ENCODE measurements around the gene ENTPD7. TPM values are rescaled to one million over a fixed set of nuclear protein-coding genes. Genes with fewer than 3 reads are reported as not detected.

The ENTPD7 gene
- total and polyA plus RNA-seq, 2 experiments from 2014 or later, result 5.1 to 6.7 TPM

DNA sequence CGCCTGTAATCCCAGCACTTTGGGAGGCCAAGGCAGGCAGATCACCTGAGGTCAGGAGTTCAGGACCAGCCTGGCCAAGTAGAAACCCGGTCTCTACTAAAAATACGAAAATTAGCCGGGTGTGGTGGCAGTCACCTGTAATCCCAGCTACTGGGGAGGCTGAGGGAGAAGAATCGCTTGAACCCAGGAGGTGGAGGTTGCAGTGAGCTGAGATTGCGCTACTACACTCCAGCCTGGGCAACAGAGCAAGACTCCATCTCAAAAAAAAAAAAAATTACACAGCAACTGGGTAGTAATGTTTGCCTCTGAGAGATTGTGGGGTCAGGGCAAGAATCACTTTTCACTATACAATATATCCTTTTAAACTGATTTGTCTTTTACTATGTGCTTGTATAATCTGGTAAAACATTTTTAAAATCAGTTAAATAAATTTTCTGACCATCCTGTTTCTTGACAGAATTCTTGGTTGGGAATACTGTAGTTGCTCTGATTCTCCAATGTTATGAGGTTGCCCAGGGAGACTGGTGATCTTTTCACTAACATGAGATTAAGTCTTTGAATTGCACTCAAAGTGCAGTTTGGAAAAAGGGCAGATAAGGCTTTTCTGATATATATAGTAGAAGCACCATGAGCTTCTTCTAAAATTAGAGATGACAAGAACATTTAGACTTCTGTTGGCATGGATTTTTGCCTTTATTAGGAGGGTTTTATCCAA lies 1.5 kb downstream of the ENTPD7 start:
- Histone ChIP-seq H3K27ac (no peak overlapping the region), H3K36me3 (no peaks in the 10 kb centered on the region), H3K4me1 (ENCODE audit: low read depth) (peaks cover 6% of the 10 kb centered on the region), H3K9me3 (ENCODE audit: low read depth) (no peaks in the 10 kb centered on the region), H3K4me3 (no peak overlapping the region), H3K27me3 (peaks cover 25% of the 10 kb centered on the region)
- TF ChIP-seq CTCF (IDR thresholded peaks at IDR 0.05; ENCODE audit: low read depth, low read length), result no peak
- peak in 1 of 2 donors; percentile 41 for DNase-seq (ENCODE audit: low read depth in 1 of 2, low spot score in 1 of 2)

- Histone ChIP-seq H3K4me3 (no peak overlapping the region), H3K4me1 (ENCODE audit: low read depth) (peaks cover 6% of the 10 kb centered on the region), H3K27me3 (peaks cover 24% of the 10 kb centered on the region), H3K36me3 (no peaks in the 10 kb centered on the region), H3K27ac (no peak overlapping the region), H3K9me3 (ENCODE audit: low read depth) (no peaks in the 10 kb centered on the region)
- DNase-seq (ENCODE audit: low read depth in 1 of 2, low spot score in 1 of 2), result peak in 1 of 2 donors; percentile 73
- no peak for TF ChIP-seq CTCF (IDR thresholded peaks at IDR 0.05; ENCODE audit: low read depth, low read length)
Observed at GRCh38 chr10:99661377-99661763, 2.1 kb downstream of the ENTPD7 start.

GRCh38 chr10:99665304-99665703 lies 6.0 kb downstream of the ENTPD7 start:
- TF ChIP-seq CTCF (IDR thresholded peaks at IDR 0.05; ENCODE audit: low read depth, low read length), result no peak
- no peak overlapping the region for H3K4me3 ChIP-seq
- H3K4me1 ChIP-seq (ENCODE audit: low read depth), result peaks cover 7% of the 10 kb centered on the region
- H3K27me3 ChIP-seq, result no peaks in the 10 kb centered on the region
- no peak for DNase-seq (ENCODE audit: low read depth in 1 of 2, low spot score in 1 of 2)
- no peaks in the 10 kb centered on the region for H3K36me3 ChIP-seq
- no peaks in the 10 kb centered on the region for H3K9me3 ChIP-seq (ENCODE audit: low read depth)
- no peak overlapping the region for H3K27ac ChIP-seq

DNA sequence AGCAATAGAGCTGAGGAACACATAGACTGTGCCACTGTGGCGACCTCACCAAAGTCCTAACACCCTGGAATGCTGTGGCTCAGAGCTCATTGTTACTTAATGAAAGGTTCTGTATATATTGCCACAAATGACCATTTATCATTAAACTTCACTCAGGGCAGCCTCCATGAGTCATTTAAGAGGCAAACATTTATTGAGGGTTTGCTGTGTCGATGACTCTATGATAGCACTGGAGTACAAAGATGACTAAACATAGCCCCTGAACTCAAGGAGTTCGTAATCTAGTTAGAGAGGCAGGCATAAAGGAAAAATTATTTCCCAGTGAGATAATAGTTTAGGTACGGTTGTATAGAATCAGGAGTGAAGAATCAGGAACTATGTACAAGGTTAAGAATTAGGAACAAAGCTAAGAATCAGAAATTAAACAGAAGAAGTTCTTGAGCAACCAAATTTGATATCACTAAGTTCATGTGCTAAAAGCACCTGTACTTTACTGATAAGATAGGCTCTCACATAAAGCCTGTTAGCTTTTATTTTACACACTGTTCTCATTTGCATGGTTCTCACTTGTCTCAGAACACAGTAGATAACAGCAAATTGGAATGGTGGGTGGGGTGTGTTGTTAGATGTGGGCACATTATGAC lies 7.9 kb downstream of the ENTPD7 start:
- Histone ChIP-seq H3K27ac (no peak overlapping the region), H3K36me3 (no peaks in the 10 kb centered on the region)
- peak in 1 of 2 donors; percentile 21 for DNase-seq (ENCODE audit: low read depth in 1 of 2, low spot score in 1 of 2)

DNA sequence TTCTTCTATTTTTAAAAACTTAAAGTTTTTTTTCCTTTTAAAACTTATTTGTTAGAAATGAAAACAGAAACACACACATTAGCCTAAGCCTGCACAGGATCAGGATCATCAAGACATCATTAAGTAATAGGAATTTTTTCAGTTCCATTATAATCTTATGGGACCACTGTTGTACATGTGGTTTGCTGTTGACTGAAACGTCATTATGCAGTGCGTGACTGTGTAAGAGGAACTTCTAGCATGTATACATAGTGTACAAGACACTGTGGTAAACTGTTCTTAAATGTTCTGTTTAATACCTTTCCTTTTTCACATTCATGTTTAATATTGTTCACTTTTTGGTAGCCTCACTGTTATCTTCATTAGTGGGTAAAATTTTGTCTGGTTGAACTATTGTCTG lies 12.1 kb downstream of the ENTPD7 start:
- Histone ChIP-seq H3K4me3 (no peak overlapping the region), H3K36me3 (no peaks in the 10 kb centered on the region), H3K9me3 (ENCODE audit: low read depth) (no peaks in the 10 kb centered on the region), H3K27me3 (no peaks in the 10 kb centered on the region), H3K27ac (no peak overlapping the region), H3K4me1 (ENCODE audit: low read depth) (peaks cover 6% of the 10 kb centered on the region)
- DNase-seq (ENCODE audit: low read depth in 1 of 2, low spot score in 1 of 2), result no peak
- no peak for TF ChIP-seq CTCF (IDR thresholded peaks at IDR 0.05; ENCODE audit: low read depth, low read length)

More for the DNA sequence above, 7.9 kb downstream of the ENTPD7 start:
- Histone ChIP-seq H3K4me3 (no peak overlapping the region), H3K4me1 (ENCODE audit: low read depth) (peaks cover 6% of the 10 kb centered on the region), H3K27me3 (no peaks in the 10 kb centered on the region), H3K9me3 (ENCODE audit: low read depth) (no peaks in the 10 kb centered on the region)
- TF ChIP-seq CTCF (IDR thresholded peaks at IDR 0.05; ENCODE audit: low read depth, low read length), result no peak

All from cardiac muscle cell (in vitro differentiated cells and primary cell).